ENCODE measurements around the gene ARHGAP19.

The ARHGAP19 gene

DNA sequence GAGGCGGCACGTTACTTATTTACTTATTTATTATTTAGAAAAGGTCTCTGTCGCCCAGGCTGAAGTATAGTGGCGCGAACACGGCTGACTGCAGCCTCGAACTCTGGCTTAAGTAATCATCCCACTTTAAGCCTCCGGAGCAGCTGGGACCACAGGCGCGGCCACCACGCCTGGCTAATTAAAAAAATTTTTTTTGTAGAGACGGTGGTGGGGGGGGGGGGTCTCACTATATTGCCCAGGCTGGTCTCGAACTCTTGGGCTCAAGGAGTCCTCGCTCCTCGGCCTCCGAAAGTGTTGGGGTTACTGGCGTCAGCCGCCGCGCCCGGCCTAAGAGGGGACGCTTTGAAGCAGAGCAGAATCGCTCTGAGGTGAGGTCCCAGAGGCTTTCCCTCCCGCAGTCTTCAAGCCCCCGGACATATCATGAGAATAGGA is 42.8 kb upstream of the ARHGAP19 start:
- peak overlapping the region; percentile 63 for H3K4me3 ChIP-seq (ENCODE audit: low read depth, low read length)
- no peak for DNase-seq (ENCODE audit: low read depth)
- no peak for TF ChIP-seq CTCF (IDR thresholded peaks at IDR 0.05; ENCODE audit: insufficient read depth, low read depth, low read length, missing control alignments)

- TF ChIP-seq CTCF (IDR thresholded peaks at IDR 0.05; ENCODE audit: insufficient read depth, low read depth, low read length, missing control alignments): no peak
- H3K4me3 ChIP-seq (ENCODE audit: low read depth, low read length): peak within 1 kb of the TSS; percentile 75
- DNase-seq (ENCODE audit: low read depth): peak; percentile 95
Observed at GRCh38 chr10:97334370-97335175, 42.1 kb upstream of the ARHGAP19 start, which contains the start of gene FRAT2. Gene FRAT2 (minus strand): TSS chr10:97334729. CDS start chr10:97334572, 157 bp downstream.

- peak overlapping the region; percentile 75 for H3K4me3 ChIP-seq (ENCODE audit: low read depth, low read length)
- DNase-seq (ENCODE audit: low read depth): peak; percentile 55
- no peak for TF ChIP-seq CTCF (IDR thresholded peaks at IDR 0.05; ENCODE audit: insufficient read depth, low read depth, low read length, missing control alignments)
Observed at GRCh38 chr10:97333601-97334369, 41.3 kb upstream of the ARHGAP19 start.

DNA sequence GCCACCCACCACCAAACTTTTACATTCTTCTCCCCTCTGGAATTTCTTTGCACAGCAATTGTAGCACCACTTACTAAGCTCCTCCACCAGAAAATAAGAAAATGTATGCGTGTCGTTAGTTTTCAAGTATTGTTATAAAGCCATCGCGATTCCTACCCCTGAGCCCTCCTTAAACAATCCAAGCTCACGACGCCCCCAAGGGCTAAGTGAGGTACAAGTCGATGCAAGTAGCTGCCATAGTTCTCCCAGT is 40.8 kb upstream of the ARHGAP19 start:
- TF ChIP-seq CTCF (IDR thresholded peaks at IDR 0.05; ENCODE audit: insufficient read depth, low read depth, low read length, missing control alignments): no peak
- peak overlapping the region; percentile 75 for H3K4me3 ChIP-seq (ENCODE audit: low read depth, low read length)
- peak; percentile 54 for DNase-seq (ENCODE audit: low read depth)

GRCh38 chr10:97332591-97333350 is 40.3 kb upstream of the ARHGAP19 start:
- no peak for TF ChIP-seq CTCF (IDR thresholded peaks at IDR 0.05; ENCODE audit: insufficient read depth, low read depth, low read length, missing control alignments)
- peak; percentile 17 for DNase-seq (ENCODE audit: low read depth)
- H3K4me3 ChIP-seq (ENCODE audit: low read depth, low read length): peak overlapping the region; percentile 75

DNA sequence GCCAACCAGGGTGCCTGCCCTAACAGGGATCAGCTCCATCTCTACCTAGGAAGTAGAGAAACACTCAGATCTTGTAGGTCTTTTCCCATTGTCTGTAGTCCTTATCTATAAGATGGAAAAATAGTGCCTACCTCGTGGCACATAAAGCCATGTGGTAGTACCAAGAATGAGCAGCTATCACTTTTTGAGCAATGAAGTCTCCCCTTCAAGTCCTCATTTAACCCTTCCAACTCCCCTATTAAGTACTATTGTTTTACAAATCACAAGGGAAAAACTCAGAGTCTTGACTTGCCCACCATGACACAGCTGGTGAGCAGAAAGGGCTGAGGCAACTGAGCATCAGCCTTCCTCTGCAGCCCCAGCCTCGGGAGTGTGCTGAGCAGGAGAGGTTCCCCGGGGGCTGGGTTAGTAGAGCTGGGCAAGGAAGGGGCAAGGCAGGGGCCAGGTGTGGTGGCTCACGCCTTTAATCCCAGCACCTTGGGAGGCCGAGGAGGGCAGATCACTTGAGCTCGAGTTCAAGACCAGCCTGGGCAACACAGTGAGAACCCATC is 38.8 kb upstream of the ARHGAP19 start:
- H3K4me3 ChIP-seq (ENCODE audit: low read depth, low read length): no peak overlapping the region
- no peak for TF ChIP-seq CTCF (IDR thresholded peaks at IDR 0.05; ENCODE audit: insufficient read depth, low read depth, low read length, missing control alignments)

More for the DNA sequence above, 38.8 kb upstream of the ARHGAP19 start:
- DNase-seq (ENCODE audit: low read depth): no peak

All from GM12865 (cell line).